Measurements from ENCODE around the gene GDPD4.

Gene GDPD4

GRCh38 chr11:77201991-77202841 is 99.3 kb downstream of the GDPD4 start:
- no peak overlapping the region for H3K4me3 Mint-ChIP-seq
- ATAC-seq (replicated peaks) (no peak), DNase-seq (no peak)
- H3K9me3 Mint-ChIP-seq, result no peaks in the 10 kb centered on the region
- H3K36me3 Mint-ChIP-seq, result no peaks in the 10 kb centered on the region
- H3K27ac Mint-ChIP-seq, result no peak overlapping the region
- peaks cover 5% of the 10 kb centered on the region in 2 donors for H3K27me3 Mint-ChIP-seq
- peaks cover 0 to 6% of the 10 kb centered on the region in 2 donors for H3K4me1 Mint-ChIP-seq

GRCh38 chr11:77201370-77201769 is 100.1 kb downstream of the GDPD4 start:
- no peak for DNase-seq
- peaks cover 0 to 4% of the 10 kb centered on the region in 2 donors for H3K4me1 Mint-ChIP-seq
- no peak overlapping the region for H3K4me3 Mint-ChIP-seq
- H3K27me3 Mint-ChIP-seq, result peaks cover under 1% of the 10 kb centered on the region in 2 donors
- no peaks in the 10 kb centered on the region for H3K9me3 Mint-ChIP-seq
- no peak for ATAC-seq (replicated peaks)
- no peak overlapping the region for H3K27ac Mint-ChIP-seq
- no peaks in the 10 kb centered on the region for H3K36me3 Mint-ChIP-seq

DNA sequence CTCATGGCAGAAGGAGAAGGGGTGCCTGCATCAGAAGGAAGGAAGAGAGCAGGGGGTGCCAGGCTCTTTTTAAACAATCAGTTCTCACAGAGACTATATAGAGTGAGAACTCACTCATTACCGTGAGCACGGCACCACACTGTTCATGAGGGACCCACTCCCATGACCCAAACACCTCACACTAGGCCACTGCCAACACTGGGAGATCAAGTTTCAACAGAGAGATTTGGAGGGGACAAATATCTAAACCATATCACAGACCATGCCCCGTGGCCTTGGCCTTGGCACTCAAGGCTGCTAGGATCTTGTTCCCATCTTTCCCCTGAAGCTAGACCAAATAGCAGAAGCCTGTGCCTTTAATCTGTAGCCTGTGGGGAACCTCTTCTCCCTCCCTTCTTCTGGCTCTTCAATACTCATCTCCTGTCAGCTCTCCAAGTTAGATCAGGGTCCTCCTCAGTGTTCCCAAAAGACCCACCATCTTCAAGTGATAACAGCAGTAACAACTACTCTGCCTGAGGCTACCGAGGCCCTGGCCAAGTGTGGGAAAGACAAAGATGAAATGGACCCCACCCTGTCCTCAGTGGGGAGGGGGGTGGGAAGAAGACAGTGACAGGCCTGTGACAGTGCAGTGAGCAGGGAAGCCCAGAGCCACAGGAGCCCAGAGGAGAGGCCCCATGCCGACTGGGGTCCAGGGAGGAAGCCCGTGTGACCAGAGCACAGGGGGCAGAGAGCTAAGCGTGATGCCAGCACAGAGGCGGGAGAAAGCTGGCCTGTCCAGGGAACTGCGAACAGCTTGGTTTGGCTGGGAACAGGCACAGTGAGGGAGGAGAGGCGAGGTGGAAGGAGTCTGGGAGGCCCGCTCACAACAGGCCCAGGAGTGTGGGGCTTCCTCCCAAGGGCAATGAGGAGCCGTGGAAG is 100.9 kb downstream of the GDPD4 start:
- H3K4me1 Mint-ChIP-seq, result peaks cover 0 to 4% of the 10 kb centered on the region in 2 donors
- no peaks in the 10 kb centered on the region for H3K9me3 Mint-ChIP-seq
- no peak overlapping the region for H3K27ac Mint-ChIP-seq
- DNase-seq, result no peak
- no peak for ATAC-seq (replicated peaks)
- H3K27me3 Mint-ChIP-seq, result no peaks in the 10 kb centered on the region
- no peaks in the 10 kb centered on the region for H3K36me3 Mint-ChIP-seq
- no peak overlapping the region for H3K4me3 Mint-ChIP-seq

DNA sequence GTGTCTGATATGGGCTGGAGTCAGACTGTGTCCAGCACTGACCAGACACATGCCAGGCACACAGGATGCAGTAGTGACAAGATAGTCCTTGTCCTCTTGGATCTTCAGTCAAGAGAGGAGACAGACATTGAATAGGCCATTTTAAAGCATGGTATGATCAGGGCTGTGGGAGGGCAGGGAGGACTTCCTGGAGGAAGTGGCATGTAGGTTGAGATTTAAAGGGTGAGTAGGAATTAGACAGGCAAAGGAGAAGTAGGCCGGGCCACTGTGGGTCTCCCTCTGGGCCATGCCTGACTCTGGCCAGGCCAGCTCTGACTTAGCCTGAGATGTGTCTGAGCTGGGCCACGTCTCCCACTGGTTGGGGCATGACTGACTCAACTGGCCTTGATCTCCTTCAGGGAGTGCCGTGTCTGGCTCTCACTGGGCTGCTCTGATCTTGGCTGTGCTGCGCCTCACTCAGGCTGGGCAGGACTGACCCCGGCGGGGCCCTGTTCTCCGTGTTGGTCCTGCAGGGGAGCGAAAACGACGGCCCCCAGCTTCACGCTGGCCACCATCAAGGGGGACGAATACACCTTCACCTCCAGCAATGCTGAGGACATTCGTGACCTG is 102.2 kb downstream of the GDPD4 start:
- Mint-ChIP-seq H3K27ac (no peak overlapping the region), H3K4me3 (no peak overlapping the region), H3K4me1 (peaks cover 0 to 4% of the 10 kb centered on the region in 2 donors), H3K36me3 (no peaks in the 10 kb centered on the region), H3K9me3 (no peaks in the 10 kb centered on the region), H3K27me3 (no peaks in the 10 kb centered on the region)
- DNase-seq (no peak), ATAC-seq (replicated peaks) (no peak)

GRCh38 chr11:77198440-77198849 is 103.0 kb downstream of the GDPD4 start:
- DNase-seq, result no peak
- Mint-ChIP-seq H3K4me1 (peaks cover 0 to 2% of the 10 kb centered on the region in 2 donors), H3K27ac (peak overlapping the region; percentile 44), H3K4me3 (no peak overlapping the region), H3K36me3 (no peaks in the 10 kb centered on the region), H3K27me3 (no peaks in the 10 kb centered on the region), H3K9me3 (no peaks in the 10 kb centered on the region)
- ATAC-seq (replicated peaks), result peak; percentile 55 to 60

- no peaks in the 10 kb centered on the region for H3K27me3 Mint-ChIP-seq
- H3K4me1 Mint-ChIP-seq, result peaks cover 0 to 2% of the 10 kb centered on the region in 2 donors
- no peak overlapping the region for H3K4me3 Mint-ChIP-seq
- no peaks in the 10 kb centered on the region for H3K36me3 Mint-ChIP-seq
- no peaks in the 10 kb centered on the region for H3K9me3 Mint-ChIP-seq
- ATAC-seq (replicated peaks) (no peak), DNase-seq (no peak)
- H3K27ac Mint-ChIP-seq, result no peak overlapping the region
Observed at GRCh38 chr11:77197626-77198320, 103.7 kb downstream of the GDPD4 start.

- H3K27me3 Mint-ChIP-seq, result peaks cover 0 to 2% of the 10 kb centered on the region in 2 donors
- H3K36me3 Mint-ChIP-seq, result no peaks in the 10 kb centered on the region
- peak overlapping the region; percentile 15 for H3K27ac Mint-ChIP-seq
- ATAC-seq (replicated peaks) (no peak), DNase-seq (no peak)
- H3K4me3 Mint-ChIP-seq, result no peak overlapping the region
- H3K9me3 Mint-ChIP-seq, result no peaks in the 10 kb centered on the region
- H3K4me1 Mint-ChIP-seq, result peaks cover 0 to 2% of the 10 kb centered on the region in 2 donors
Observed at GRCh38 chr11:77196961-77197360, 104.5 kb downstream of the GDPD4 start.

DNA sequence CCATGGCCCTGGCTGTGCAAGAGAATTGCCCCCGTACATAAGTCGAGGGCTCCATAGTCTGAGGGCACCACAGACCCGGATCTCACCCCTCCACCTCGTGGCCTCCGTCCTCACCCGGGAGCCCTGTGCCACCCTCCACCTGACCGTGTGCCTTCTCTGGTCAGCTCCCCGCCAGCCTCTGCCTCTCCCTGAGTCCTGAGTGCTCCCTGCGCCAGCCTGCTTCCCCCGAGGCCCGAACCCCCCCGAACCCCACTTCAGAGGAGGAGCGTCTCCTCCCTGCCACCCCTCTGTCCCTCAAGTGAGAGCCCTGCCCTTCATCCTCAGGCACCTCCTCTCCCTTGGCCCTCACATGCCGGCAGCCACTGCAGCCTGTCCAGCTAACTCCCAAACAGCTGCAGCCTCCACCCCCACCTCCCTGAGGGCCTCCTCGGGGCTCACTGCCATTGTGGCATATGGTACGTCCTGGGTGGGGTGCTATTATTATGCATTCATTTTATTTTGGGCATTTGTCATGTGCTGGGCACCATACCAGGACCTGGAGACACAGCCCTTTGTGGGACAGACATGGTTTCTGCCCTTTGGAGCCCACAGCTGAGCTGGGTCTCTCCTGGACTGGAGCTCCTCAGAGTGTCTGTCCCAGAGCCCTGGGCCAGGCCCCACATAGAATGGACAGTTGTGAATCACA is 106.3 kb downstream of the GDPD4 start:
- Mint-ChIP-seq H3K4me3 (no peak overlapping the region), H3K27ac (no peak overlapping the region), H3K9me3 (no peaks in the 10 kb centered on the region), H3K27me3 (peaks cover 0 to 4% of the 10 kb centered on the region in 2 donors), H3K36me3 (no peaks in the 10 kb centered on the region), H3K4me1 (peaks cover 0 to 2% of the 10 kb centered on the region in 2 donors)
- ATAC-seq (replicated peaks), result no peak
- no peak for DNase-seq

- ATAC-seq (replicated peaks) (peak; percentile 23 to 31), DNase-seq (no peak)
- H3K36me3 Mint-ChIP-seq, result no peaks in the 10 kb centered on the region
- peaks cover 0 to 2% of the 10 kb centered on the region in 2 donors for H3K4me1 Mint-ChIP-seq
- no peaks in the 10 kb centered on the region for H3K9me3 Mint-ChIP-seq
- peaks cover 0 to 4% of the 10 kb centered on the region in 2 donors for H3K27me3 Mint-ChIP-seq
- no peak overlapping the region for H3K27ac Mint-ChIP-seq
- no peak overlapping the region for H3K4me3 Mint-ChIP-seq
Observed at GRCh38 chr11:77193911-77194830, 107.3 kb downstream of the GDPD4 start.

DNA sequence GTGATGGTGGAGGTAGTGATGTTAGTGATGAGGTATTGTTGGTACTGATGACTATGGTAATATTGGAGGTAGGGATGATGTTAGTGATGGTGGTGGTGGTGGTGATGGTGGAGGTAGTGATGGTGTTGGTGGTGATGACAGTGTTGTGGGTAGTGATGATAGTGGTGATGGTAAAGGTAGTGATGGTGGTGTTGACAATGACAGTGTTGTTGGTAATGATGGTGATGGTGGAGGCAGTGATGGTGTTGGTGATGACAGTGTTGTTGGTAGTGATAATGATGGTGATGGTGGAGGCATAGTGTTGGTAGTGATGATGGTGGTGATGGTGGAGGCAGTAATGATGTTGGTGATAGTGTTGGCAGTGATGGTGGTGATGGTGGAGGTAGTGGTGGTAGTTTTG is 108.3 kb downstream of the GDPD4 start:
- Mint-ChIP-seq H3K4me1 (no peaks in the 10 kb centered on the region), H3K9me3 (no peaks in the 10 kb centered on the region), H3K27me3 (peaks cover 0 to 4% of the 10 kb centered on the region in 2 donors), H3K4me3 (no peak overlapping the region), H3K36me3 (no peaks in the 10 kb centered on the region), H3K27ac (no peak overlapping the region)
- ATAC-seq (replicated peaks), result no peak
- DNase-seq, result no peak

DNA sequence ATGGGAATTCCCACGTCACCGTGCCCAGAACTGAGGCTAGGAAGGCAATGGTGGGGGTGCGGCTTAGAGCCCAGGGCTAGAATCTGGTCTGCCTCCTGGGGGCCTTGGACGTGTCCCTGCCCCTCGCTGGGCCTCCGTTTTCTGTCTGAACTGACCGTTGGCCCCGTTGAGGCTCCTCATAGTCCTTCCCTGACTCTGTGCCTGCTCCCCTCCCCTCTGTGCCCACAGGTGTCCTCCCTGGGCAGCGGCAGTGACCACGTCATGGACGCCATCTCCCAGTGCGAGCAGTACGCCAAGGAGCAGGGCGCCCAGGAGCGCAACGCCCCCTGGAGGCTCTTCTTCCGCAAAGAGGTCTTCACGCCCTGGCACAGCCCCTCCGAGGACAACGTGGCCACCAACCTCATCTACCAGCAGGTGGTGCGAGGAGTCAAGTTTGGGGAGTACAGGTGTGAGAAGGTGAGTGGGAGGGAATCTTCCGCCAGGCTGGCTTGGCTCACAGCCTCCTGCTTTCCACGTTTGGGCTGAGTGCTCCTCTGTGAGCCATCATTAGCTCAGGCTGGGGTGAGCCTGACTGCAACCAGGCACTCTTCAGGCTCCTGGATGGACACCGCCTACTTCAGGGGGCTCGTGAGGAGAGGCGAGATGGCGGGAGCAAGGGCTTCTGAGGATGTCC is 109.5 kb downstream of the GDPD4 start:
- Mint-ChIP-seq H3K4me3 (no peak overlapping the region), H3K27ac (no peak overlapping the region), H3K27me3 (peaks cover 0 to 4% of the 10 kb centered on the region in 2 donors), H3K4me1 (no peaks in the 10 kb centered on the region), H3K36me3 (no peaks in the 10 kb centered on the region), H3K9me3 (no peaks in the 10 kb centered on the region)
- ATAC-seq (replicated peaks) (peak; percentile 74 to 84), DNase-seq (peak; percentile 58)

- Mint-ChIP-seq H3K36me3 (no peaks in the 10 kb centered on the region), H3K9me3 (no peaks in the 10 kb centered on the region), H3K4me3 (no peak overlapping the region), H3K4me1 (no peaks in the 10 kb centered on the region), H3K27ac (no peak overlapping the region), H3K27me3 (peaks cover 0 to 4% of the 10 kb centered on the region in 2 donors)
- DNase-seq (no peak), ATAC-seq (replicated peaks) (no peak)
Observed at GRCh38 chr11:77191429-77191822, 110.1 kb downstream of the GDPD4 start.

Data from stimulated activated naive B cell treated with anti-CD40 and anti-IgM and Interleukin-4, amounts not matched to agents 10 μg/mL and 1 μg/mL and 100 μg/mL, for 72 hours (primary cell).